DMS114 treated with DMSO at 0.1 percent for 48 hours (cell line): ENCODE measurements around the gene WDR26.
"Not testable (repeated sequence)": the region's sequence is repeated elsewhere in the genome, so short reads cannot be mapped to it uniquely, and the experiment has no call there.

Experiments used
- DNase-seq: peaks from one replicate; lab custom pipeline; 2025; ENCODE audit not compliant: unreplicated experiment; lab: John Stamatoyannopoulos, UW

Gene WDR26

DNA sequence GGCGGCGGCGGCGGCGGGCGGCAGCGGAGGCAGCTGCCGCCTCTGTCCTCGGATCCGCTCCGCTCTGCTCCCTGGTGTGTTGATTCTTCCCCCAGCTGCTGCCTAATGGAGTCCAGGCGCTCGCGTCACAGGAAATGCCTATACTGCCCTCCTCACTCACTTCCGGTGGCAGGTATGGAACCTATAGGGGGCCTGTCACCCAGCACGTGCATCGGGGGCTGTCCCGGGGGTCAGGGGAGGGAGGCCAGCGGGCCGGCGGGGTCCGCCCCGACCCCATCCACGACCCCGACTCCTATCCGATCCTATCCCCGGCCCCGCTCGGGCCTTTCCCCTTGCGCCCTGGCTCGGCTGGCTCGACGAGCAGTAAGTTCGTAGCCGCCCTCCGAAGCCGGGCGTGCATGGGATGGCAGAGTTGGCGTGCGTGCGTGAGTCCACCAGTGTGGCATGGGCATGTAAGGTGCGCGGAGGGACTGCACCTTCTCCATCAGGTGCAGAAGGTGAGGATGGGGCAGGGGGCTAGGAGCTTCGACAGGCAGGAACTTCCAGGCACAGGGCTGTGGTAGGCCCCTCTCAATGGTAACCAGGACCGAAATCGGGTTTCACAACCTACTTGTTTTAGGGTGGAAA lies at the start of gene WDR26:
Gene WDR26, minus strand, starts transcription at position 107 of the 627 bp plus-strand sequence.
- DNase-seq, result peak; percentile 85

DNA sequence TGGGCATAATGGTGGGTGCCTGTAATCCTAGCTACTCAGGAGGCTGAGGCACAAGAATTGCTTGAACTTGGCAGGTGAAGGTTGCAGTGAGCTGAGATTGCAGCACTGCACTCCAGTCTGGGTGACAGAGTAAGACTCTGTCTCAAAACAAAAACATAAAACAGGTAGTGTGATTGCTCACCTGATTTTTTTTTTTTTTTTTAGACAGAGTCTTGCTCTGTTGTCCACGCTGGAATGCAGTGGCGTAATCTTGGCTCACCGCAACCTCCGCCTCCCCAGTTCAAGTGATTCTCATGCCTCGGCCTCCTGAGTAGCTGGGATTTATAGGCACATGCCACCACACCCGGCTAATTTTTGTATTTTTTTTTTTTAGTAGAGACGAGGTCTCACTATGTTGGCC lies 48.6 kb upstream of the WDR26 start:
- DNase-seq, result not testable (repeated sequence)

DNA sequence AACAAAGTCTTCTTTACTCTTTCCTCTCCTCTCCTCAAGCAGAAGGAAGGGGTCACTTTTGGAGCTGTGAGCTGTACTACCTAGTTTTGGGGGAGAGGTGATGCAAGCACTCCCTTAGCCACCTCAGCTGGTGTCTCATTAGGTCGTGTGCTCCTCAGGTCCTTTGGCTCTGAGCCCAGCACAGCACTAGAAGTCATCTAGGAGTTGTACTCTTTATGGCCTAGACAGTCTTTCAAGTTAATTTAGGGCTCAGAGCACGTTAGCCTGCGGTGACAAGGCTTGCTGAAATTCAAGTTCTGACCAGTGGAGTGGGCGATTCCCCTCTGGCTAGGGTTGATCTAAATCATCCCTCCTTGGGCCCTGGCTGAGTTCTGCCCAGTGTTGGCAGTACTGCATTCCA lies 48.0 kb upstream of the WDR26 start:
- DNase-seq, result no peak

DNA sequence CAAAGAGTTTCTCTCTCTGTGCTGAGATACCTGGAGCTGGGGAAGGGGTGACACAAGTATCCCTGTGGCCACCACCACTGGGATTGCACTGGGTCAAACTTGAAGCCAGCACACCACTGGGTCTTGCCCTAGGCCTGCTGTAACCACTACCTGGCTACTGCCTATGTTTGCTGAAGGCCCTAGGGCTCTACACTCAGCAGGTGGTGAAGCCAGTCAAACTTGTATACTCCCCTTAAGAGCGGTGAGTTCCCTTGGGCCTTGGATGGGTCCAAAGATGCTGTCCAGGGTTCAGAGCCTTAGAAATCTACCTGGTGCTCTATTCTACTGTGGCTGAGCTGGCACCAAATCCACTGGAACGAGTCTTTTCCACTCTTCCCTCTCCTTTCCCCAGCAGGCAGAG lies 47.0 kb upstream of the WDR26 start:
- no peak for DNase-seq

DNA sequence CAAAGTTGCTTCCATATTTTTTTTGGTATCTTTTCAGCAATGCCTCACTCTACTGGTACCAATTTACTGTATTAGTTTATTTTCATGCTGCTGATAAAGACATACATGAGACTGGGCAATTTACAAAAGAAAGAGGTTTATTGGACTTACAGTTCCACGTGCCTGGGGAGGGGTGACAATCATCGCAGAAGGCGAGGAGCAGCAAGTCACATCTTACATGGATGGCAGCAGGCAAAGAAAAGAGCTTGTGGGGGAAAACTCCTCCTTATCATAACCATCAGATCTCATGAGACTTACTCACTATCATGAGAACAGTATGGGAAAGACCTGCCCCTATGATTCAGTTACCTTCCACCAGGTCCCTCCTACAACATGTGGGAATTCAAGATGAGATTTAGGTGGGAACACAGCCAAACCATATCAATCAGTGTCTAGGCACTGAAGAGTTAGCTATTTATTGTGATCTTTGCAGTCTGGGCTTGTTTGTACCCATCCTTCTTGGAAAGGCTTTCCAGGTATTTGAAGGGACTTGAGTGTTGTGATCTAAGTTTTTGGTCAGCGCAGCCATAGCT lies 46.4 kb upstream of the WDR26 start:
- not testable (repeated sequence) for DNase-seq

DNA sequence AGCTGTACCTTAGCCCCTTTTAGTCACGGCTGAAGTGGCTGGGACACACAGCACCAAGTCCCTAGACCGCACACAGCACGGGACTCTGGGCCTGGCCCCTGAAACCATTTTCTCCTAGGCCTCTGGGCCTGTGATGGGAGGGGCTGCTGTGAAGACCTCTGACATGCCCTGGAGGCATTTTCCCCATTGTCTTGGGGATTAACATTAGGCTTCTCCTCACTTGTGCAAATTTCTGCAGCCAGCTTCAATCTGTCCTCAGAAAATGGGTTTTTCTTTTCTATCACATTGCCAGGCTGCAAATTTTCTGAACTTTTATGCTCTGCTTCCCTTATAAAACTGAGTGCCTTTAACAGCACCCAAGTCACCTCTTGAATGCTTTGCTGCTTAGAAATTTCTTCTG lies 45.6 kb upstream of the WDR26 start:
- not testable (repeated sequence) for DNase-seq

DNA sequence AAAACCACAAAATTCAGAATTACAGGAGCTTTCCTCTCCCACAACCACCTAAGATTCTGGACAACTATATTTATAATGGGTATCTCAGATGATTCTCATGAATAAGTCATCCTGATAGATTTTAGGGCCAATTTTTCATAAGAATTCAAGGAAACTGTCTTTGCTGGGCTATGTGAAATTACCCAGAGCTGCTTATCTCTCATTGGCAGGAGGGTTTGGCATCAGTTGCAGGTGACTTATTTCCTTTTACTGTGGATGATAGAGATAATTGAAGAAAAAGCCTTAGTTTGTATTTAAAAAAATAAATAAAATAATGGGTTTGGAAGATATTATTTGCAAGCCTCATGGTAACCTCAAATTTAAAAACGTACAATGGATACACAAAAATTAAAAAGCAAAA lies 38.2 kb upstream of the WDR26 start:
- no peak for DNase-seq

DNA sequence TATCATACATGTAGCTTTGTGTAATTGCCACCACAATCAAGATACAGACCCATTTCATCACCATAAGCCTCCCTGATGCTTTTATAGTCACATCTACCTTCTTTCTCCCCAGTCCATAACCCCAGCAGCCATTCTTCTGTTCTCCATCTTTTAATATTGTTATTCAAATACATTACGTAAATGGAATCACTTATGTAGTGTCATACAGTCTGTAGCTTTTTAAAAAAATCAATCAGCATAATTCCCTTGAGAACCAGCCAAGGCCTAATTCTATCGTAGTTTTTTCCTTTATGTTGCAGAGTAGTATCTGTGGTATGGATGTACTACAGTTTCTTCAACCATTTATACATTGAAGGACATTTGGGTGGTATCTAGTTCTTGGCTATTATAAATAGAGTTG lies 31.6 kb upstream of the WDR26 start:
- DNase-seq, result no peak

DNA sequence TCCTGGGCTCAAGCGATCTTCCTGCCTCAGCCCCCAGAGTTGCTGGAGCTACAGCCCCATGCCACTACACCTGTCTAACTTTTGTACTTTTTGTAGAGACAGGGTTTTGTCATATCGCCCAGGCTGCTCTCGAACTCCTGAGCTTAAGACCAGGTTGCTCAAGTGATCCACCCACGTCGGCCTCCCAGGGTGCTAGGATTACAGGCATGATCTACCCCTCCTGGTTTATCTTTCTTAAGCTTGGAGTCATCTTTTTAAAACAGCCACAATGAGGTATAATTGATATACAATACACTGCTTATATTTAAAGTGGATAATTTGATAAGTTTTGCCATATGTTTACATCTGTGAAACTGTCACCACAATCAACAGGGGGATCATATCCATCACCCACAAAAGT lies 25.4 kb upstream of the WDR26 start:
- no peak for DNase-seq

DNA sequence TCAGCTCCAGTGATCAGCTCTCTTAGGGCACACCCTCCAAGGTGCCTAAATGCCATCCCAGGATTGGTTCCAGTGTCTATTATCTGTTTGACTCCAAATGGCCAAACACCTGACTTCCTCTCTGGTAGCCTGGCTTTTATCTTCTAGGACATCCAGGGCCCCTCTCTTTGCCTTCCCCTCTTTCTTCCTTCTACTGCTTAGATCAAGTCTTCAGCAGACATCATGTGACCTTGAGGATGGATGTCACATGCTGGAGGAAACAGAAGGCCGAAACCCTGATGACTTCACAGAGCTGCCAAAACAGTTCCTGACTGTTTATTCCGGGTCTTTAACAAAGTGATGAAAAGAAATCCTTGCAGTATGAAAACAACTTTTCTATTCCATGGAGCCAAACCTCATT lies 24.4 kb upstream of the WDR26 start:
- no peak for DNase-seq

DNA sequence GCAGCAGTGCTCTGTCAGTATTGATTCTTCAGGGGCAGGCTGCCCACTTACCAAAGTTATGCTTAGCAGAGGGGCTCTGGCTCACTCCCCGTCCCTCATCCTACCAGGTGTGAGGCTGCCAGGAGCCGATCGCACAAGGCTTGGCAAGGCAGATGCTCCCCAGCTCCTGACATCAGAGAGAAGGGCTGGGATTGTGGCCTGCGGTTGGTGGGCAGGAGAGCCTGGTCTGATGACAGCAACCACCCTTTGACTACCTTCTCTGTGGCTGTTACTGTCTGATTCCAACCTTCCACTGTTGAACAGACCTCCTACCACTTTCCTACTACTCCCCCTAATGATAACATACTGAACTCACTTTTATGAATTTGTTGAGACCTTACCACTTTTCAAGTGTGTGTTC lies 23.7 kb upstream of the WDR26 start:
- DNase-seq, result no peak

DNA sequence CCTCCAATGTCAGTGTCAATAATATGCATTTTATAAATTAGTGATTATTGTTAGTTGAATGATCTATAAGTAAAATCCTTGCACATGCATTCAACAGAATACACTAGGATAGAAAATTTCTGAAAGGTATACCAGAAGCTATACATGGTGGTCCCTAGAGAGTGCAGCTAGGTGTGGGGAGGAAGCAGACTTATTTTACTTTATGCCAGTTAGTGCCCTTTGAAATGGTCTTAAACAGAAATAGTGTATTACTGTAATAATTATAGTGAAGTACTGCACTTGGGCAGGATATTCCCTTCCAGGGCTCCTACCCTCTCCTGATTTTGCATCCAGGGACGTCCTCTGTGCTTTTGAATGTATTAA lies 23.2 kb upstream of the WDR26 start:
- DNase-seq, result no peak

DNA sequence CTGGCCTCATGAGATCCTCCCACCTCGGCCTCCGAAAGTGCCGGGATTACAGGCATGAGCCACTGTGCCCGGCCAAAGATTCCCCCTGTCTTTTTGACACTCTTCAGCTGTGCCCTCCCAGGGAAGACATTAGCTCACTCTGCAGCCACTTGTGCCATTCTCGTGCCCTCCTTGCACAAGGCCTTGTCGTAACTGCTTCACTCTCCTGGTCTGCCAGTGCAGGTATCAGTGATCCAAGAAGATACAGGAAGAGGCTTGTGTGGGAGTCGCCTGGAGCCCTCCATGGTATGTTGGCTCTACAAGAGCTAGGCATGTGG lies 22.0 kb upstream of the WDR26 start:
- DNase-seq, result no peak

DNA sequence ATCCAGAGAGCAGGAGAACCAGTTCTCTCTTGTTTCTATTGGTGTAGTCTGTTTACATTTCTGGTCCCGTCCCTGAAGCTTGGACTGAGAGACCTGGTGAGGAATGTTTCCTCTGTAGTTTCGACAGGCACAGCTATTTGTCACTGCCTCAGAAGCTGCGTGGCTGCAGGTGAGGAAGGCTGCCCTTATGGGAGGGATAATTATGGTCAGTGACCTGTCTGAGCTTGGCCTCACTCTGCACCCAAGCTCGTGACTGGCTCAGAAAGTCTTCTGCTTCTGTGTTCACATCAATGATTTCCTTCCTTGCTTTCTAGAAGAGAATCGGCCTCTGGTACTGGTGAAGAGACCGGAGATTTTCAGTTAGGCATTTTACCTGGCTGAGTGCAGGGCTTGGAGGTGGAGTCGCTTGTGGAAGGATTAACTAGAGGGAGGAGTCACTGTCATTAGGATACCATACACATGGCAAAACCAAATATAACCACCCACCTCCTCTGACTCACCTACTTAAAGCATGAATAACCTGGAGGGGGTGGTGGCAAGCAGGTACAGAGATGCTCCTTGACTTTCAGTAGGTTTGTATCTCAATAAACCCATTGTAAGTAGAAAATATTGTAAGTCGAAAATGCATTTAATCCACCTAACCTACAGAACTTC lies 19.9 kb upstream of the WDR26 start:
- DNase-seq, result no peak

DNA sequence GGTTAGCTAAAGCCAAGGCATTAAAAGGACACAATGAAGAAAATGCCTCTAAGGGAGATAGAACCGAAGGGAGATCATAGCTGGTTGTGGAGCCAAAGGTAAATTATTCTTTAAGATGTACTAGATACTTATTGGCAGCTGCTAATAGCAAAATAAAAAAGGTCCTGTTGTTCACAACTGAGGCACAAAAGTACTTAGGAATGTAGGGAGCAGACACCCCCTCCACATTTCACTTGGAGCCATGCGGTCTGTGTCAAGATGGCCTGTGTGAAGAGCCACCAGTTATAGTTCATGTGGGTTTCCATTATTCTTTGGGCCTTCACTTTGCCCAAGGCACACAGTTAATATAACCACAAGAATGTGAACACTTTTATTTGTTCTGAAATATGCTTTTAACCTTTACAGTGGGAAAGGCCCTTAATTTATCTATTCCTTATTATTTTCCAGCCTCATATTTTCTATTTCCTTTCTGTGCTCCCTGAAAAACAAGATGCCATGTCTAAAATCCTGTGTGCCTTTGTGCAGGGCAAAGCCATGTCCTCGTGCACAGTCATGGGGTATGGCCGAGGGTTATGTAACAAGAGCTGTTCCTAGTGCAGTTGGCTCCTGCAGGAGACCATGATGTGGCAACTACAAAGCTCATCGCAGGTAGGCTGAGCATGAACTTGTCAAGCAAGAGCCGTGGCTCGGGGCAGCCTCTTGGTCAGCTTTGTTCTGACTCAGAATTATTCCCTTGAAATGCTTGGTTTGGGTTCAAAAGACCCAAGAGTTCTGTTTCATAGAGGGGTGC lies 16.2 kb upstream of the WDR26 start:
- no peak for DNase-seq

DNA sequence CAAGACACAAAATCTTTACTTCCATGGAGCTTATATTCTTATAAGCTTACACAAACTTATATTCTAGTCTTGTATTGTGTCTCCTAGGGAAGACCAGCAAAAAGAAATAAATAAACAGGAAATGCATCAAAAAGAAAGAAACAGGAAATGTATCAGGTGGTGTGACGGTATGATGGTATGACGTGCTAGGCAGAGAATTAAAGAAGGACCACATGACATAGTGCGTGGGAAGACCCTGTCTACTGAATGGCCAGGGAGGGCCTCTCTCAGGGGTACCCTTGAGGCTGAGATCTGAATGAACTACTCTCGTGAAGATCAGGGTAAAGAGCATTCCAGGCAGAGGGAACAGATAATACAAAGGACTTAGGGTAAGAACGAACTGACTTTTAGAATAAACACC lies 15.6 kb upstream of the WDR26 start:
- DNase-seq, result no peak

DNA sequence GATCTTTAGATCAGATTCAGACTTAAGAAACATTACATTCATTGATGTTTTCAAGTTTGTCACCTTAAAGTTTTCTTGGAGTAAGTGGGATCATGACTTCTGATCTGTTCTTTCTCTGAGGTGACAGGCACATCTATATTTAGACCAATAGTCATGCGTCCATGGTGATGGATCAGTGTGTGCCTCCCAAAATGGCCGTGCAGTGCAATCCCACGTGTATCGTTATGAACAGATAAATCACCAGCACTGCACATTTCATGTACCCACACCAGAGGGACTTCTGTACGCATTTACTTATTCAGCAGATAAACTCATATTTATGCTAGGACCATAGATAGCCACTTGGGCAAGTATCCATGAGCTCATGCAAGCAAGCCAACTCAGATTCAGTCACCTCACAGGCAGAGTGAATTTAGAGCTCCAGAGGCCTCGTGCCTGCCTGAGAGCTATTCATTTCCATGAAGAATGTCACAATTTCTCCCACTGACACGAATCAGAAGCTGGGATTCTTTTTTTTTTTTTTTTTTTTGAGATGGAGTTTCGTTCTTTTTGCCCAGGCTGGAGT lies 13.9 kb upstream of the WDR26 start:
- DNase-seq, result no peak

DNA sequence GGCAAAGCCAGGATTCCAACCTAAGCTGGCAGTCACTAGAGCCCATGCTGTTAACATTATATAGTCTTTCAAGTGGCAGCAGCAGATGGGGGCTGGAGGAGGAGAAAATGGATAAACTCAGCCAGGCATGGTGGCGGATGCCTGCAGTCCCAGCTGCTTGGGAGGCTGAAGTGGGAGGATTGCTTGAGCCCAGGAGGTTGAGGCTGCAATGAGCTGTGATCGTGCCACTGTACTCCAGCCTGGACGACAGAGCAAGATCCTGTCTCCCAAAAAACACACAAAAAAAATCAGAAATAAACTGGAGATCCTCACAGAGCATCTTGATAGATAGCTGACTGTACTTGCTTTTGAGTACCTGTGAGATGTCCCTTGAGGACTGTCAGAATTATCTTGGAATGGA lies 13.4 kb upstream of the WDR26 start:
- no peak for DNase-seq

DNA sequence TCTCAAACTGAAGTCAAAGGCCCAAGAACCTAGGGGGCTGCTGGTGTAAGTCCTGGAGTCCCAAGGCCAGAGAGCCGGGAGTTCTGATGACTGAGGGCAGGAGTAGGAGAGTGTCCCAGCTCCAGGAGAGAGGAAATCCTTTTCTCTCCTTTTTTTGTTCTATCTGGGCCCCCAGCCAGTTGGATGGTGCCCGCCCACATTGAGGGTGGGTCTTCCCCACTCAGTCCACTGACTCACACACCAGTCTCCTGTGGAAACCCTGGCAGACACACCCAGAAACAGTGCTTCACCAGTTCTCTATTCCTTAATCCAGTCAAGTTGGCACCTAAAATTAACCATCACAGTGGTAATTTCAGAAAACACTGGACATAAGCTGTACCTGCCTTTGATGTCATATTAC lies 12.7 kb upstream of the WDR26 start:
- no peak for DNase-seq

DNA sequence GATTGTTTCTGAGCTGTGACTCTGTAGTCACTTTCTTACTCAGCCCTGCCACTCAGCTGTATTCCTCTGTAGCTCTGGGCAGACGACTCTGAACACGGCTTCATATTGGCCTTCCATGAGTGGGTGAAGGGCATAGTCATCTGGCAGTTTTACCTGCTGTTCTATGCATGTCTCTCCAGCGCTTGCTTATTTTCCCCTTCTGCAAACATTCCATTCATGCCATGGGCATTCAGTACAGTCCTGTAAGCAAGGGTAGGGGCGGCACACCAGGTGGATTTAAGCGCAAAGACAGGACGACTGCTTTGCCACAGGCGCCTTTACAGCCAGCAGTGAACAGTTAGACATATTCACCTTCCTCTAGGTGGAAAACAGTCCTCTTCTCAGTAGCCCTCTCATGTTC lies 4.4 kb upstream of the WDR26 start:
- DNase-seq, result no peak

DNA sequence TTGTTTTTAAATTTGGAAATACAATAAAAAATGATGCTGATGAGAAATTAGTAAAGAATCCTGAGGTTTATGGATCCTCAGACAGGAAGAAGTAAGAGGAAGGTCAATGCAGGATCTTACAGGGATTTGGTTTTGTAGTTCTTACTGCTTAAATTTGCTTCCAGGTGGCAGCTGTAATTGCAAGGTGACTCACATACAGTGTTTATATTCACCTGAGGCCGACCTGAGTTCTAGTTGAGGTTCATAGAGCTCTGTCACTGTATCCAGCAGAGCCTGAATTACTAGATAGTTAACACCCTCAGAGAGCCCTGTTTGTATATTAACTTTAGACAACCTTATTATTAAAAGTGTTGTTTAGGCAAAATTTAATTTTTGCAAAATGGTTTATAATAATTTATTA lies 1.4 kb upstream of the WDR26 start:
- no peak for DNase-seq

DNA sequence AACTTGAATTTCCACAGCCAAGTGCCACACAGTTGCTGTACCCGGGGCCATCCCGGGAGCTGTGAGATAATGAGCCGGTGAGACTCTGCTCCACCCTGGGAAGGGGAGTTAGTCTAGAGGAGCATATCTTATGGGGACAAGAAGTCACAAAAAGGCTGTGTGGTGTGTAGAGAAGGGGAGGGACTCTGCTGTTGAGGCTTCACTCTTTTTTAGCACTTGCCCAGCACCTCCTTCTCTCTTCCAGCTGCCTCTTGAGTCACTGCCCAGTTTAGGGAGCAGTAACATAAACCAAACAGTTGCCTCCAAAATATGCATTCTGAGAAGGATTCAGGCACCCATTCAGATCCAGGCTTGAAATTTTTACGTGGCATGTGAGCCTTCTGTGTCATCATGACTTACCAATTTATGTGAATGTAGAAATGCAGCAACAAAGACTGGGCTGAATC lies 744 bp upstream of the WDR26 start:
- no peak for DNase-seq
